ENCODE results near the gene CFAP54. TPM values are rescaled to one million over a fixed set of nuclear protein-coding genes. Genes with fewer than 3 reads are reported as not detected.

CFAP54 gene
- total and polyA plus RNA-seq, 2 donors (not counting 3 experiments of a cell fraction or from before 2014, with no cell fraction given), result 3.6 to 26.9 TPM

- FAIRE-seq, result peak; percentile 66
- intact Hi-C loops (cut with micrococcal nuclease), result loop anchor here (5.0 to 10.0 kb wide), 3 partner anchors 251 to 811 kb away; no protein-coding TSS in a partner anchor
- BruUV-seq (replicated peaks), result no TSS peak
- peak; percentile 89 for DNase-seq (ENCODE audit: low read depth, low spot score)
- CTCF ChIA-PET, result interaction anchor here (1.2 to 4.3 kb wide), 4 partner anchors 9 to 68 kb away, joined by 4 to 25 read pairs (median 8); partner anchors contain the start of gene CDK17
- TF ChIP-seq MAX (IDR thresholded peaks at IDR 0.05; ENCODE audit: insufficient read depth, insufficient read length), result no peak
- TF ChIP-seq POLR2AphosphoS5 (IDR thresholded peaks at IDR 0.05; ENCODE audit: insufficient read depth, low read depth, low read length), result peak; percentile 77
- peak; percentile 76 for TF ChIP-seq FOS (IDR thresholded peaks at IDR 0.05; ENCODE audit: borderline replicate concordance, insufficient read depth, low read length)
- TF ChIP-seq GATA2 (IDR thresholded peaks at IDR 0.05; ENCODE audit: insufficient read depth, insufficient read length, low read depth, low read length), result peak; percentile 12
- TF ChIP-seq JUN (IDR thresholded peaks at IDR 0.05; ENCODE audit: borderline replicate concordance, insufficient read depth, insufficient read length, low read depth), result peak; percentile 83
- no peak for TF ChIP-seq MYC (IDR thresholded peaks at IDR 0.05; ENCODE audit: low read depth, low read length)
- no peak for TF ChIP-seq CTCF (IDR thresholded peaks at IDR 0.05; ENCODE audit: extremely low read depth in 1 of 2, insufficient read depth in 1 of 2, low read depth in 1 of 2, low read length in 2 of 2)
- TF ChIP-seq POLR2A (IDR thresholded peaks at IDR 0.05; ENCODE audit: low read depth, low read length), result peak; percentile 56
- TF ChIP-seq EZH2 (IDR thresholded peaks at IDR 0.05; ENCODE audit: borderline replicate concordance, low read depth, low read length, severe bottlenecking), result no peak
- dilution Hi-C loops (cut with MboI; ENCODE audit: extremely low pct_ligation_motif_present, low sequenced_read_pairs), result no loop called here
- H3K27me3 ChIP-seq (ENCODE audit: control insufficient read depth in 2 of 2, insufficient read depth in 2 of 2, low read length in 2 of 2), result no peaks in the 10 kb centered on the region
- H3K9ac ChIP-seq (replicated peaks; ENCODE audit: extremely low read depth, insufficient read depth, low read length), result peak overlapping the region; percentile 93
- POLR2A ChIA-PET, result interaction anchor here (0.7 to 4.9 kb wide), 5 partner anchors 10 to 232 kb away, joined by 3 to 85 read pairs (median 4); partner anchors contain the start of gene CDK17
- H3K79me2 ChIP-seq (ENCODE audit: control insufficient read depth, insufficient read depth, low read length), result peaks cover 22% of the 10 kb centered on the region
- H3K36me3 ChIP-seq (ENCODE audit: control insufficient read depth in 2 of 2, extremely low read depth in 1 of 2, insufficient read depth in 2 of 2, low read length in 2 of 2), result peaks cover 0 to 2% of the 10 kb centered on the region in 2 experiments
- H3K27ac ChIP-seq (ENCODE audit: insufficient read depth, low read depth, low read length), result peak overlapping the region; percentile 99
- peak overlapping the region; percentile 20 for H3K4me2 ChIP-seq (ENCODE audit: insufficient read depth, low read length)
- H3K9me3 ChIP-seq (replicated peaks; ENCODE audit: control insufficient read depth, insufficient read depth, low read length), result no peaks in the 10 kb centered on the region
- H3K4me3 ChIP-seq (replicated peaks in 1 of 3; ENCODE audit: insufficient read depth in 1 of 3, low read depth in 1 of 3, low read length in 3 of 3), result no peak overlapping the region
- no peaks in the 10 kb centered on the region for H4K20me1 ChIP-seq (replicated peaks; ENCODE audit: control insufficient read depth, extremely low read depth, insufficient read depth, low read length)
- peaks cover 46% of the 10 kb centered on the region for H3K4me1 ChIP-seq (ENCODE audit: control insufficient read depth, extremely low read depth, insufficient read depth, low read length)
- no peaks in the 10 kb centered on the region for H3K9me1 ChIP-seq (replicated peaks; ENCODE audit: control insufficient read depth, extremely low read depth, insufficient read depth, low read length)
- no peak overlapping the region for H2AFZ ChIP-seq (ENCODE audit: low read depth, low read length)
Observed at GRCh38 chr12:96448300-96448699, 41.1 kb upstream of the CFAP54 start.

All from endothelial cell of umbilical vein (primary cell).